Activated CD8-positive, alpha-beta memory T cell treated with anti-CD3 and anti-CD28 coated beads, Interleukin-2, amount 50 U/mL, for 48 hours (primary cell): Measurements from ENCODE around the gene OLFML3.

Experiments
- DNase-seq: peaks from one replicate; pipeline ENCODE4 v3.0.0-alpha.2; 2020

OLFML3 gene

DNA sequence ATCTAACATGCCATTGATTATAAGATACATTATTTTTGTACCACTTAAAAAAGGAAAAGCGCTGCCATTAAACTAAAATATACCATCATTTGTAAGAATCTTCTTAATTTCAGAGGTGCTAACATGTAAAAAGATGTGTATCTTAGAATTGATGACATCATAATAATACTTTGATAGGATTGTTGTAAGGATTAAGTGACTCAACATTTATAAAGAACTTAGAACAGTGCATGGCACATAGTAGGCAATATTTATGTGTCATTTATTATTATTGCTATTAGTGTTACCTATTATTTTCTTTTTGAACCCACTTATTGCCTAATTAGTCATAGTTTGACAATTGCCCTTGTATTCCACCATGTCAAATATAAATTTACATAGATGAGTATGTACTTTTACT, 28.4 kb upstream of the OLFML3 start:
- no peak for DNase-seq

DNA sequence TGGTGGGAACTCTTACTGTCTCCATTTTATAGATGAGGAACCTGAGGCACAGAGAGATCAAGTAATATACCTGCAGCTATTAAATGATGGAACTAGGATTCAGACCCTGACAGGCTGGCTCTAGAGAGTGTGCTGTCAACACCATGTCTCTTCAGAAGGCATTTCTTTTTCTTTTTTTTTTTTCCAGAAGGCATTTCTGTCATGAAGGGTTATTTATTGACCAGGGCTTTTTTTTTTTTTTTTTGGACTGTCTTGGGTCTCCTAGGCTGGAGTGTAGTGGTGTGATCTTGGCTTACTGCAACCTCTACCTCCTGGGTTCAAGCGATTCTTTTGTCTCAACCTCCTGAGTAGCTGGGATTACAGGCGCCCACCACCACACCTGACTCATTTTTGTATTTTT, 27.6 kb upstream of the OLFML3 start:
- no peak for DNase-seq

- no peak for DNase-seq
These were observed 21.3 kb upstream of the OLFML3 start for GRCh38 chr1:113957984-113958383.

DNA sequence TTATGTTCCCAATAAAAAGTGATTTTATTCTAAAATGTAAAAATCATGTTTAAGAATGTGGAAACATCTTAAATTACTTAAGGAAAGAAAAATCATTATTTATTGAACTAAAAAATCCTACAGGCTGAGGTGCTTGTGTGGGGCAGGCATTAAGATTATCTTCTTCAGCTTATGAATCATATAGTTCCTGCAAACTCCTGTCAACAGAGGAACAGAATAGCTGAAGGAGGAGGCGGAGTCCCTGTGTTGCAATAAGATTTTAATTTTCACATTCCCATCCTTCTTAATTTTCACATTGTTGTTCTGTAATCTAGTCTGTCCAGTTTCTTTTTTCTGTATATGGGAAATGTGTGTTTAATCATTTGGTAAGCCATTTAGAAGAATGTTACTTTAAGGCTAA, 20.6 kb upstream of the OLFML3 start:
- no peak for DNase-seq

- no peak for DNase-seq
These were observed 15.9 kb upstream of the OLFML3 start for GRCh38 chr1:113963281-113963906.

- DNase-seq = no peak
These were observed 13.4 kb upstream of the OLFML3 start for GRCh38 chr1:113965703-113966412.

DNA sequence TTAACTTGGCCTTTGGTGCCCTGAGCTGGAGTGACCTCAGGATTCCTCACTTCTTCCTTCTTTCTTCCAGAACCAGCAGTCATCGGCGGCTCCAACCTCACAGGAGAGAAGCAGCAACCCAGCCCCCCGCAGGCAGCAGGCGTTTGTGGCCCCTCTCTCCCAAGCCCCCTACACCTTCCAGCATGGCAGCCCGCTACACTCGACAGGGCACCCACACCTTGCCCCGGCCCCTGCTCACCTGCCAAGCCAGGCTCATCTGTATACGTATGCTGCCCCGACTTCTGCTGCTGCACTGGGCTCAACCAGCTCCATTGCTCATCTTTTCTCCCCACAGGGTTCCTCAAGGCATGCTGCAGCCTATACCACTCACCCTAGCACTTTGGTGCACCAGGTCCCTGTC, 6.3 kb upstream of the OLFML3 start:
- no peak for DNase-seq

DNA sequence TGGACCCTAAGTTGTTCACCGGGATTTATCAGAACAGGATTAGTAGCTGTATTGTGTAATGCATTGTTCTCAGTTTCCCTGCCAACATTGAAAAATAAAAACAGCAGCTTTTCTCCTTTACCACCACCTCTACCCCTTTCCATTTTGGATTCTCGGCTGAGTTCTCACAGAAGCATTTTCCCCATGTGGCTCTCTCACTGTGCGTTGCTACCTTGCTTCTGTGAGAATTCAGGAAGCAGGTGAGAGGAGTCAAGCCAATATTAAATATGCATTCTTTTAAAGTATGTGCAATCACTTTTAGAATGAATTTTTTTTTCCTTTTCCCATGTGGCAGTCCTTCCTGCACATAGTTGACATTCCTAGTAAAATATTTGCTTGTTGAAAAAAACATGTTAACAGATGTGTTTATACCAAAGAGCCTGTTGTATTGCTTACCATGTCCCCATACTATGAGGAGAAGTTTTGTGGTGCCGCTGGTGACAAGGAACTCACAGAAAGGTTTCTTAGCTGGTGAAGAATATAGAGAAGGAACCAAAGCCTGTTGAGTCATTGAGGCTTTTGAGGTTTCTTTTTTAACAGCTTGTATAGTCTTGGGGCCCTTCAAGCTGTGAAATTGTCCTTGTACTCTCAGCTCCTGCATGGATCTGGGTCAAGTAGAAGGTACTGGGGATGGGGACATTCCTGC, 3.9 kb upstream of the OLFML3 start:
- no peak for DNase-seq

GRCh38 chr1:113976609-113977278, 2.5 kb upstream of the OLFML3 start:
- DNase-seq = no peak

- DNase-seq = no peak
These were observed 1.4 kb upstream of the OLFML3 start for GRCh38 chr1:113977906-113978305.

- DNase-seq = no peak
These were observed 836 bp downstream of the OLFML3 start for GRCh38 chr1:113980110-113980509.

GRCh38 chr1:113981962-113982931, 3.0 kb downstream of the OLFML3 start:
- DNase-seq = no peak

- no peak for DNase-seq
These were observed 3.7 kb downstream of the OLFML3 start for GRCh38 chr1:113982949-113983348.

DNA sequence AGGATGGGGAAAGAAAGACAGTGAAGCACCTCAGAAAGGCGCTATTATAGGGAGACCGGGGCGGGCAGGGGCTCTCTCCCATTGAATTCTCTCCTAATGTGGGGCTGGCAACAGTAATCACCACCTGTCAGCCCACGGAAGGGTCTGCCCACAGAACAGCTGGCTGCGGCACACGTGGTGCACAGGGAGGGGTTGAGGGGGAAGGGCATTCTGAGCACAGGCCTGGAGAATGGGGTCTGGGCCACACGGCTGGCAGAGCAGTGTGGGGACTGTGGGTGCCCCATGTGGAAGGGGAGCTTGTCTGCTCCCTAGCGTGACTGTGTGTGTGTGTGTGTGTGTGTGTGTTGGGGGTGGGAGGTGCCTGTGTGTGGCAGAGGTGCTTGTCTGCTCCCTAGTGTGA, 4.1 kb downstream of the OLFML3 start:
- DNase-seq = no peak

DNA sequence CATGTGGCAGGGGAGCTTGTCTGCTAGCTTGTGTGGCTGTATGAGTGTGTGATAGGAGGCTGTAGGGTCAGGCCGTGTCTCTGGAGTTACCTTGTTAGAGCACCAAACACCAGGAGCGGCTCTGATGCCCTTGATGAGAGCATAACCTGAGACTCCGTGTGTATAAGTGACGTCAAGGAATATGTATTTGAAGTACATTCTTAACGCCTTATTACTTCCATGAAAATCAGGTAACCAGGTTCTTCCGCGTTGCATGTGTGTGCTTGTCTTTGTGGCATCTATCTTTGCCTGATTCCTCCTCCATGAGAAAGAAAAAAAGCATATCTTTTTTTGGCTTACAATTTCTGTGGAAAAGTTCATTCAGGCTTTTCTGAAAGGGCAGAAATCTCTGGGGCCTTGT, 4.6 kb downstream of the OLFML3 start:
- no peak for DNase-seq

GRCh38 chr1:113984710-113985109, 5.4 kb downstream of the OLFML3 start:
- DNase-seq = no peak

DNA sequence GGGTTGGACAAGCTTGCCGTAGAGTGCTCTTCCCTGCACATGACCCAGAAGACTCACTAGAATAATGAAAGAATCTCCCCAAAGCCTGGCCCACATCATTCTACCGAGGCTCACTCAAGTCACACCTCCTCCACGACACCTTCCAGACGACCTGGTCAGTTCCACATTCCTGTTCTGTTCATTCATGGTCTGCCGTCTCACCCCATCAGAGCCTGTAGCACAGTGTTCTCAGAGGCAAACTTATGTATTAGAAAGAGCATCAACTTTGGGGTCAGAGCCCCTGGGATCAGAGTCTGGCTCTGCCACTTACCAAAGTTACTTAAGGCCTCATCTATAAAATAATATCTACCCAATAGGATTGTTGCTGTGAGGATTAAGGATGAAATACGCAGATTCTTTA, 7.5 kb downstream of the OLFML3 start:
- no peak for DNase-seq

DNA sequence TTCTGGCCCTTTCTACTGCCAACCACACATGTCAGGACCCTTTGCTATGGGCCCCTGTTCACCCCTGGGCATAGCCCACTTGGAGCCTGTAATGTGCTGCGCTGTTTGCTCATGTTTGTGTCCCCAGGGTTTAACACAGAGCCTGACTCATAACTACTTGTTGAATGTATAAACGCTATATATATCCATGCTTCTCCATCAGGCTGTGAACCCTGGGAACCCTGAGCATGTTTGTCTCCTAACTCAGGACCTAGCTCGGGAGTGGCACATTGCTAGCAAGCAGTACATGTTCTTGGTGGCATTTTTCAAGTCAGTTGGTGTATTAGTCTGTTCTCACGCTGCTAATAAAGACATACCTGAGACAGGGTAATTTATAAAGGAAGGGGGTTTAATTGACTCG, 8.0 kb downstream of the OLFML3 start:
- no peak for DNase-seq

- DNase-seq = no peak
These were observed 11.3 kb downstream of the OLFML3 start for GRCh38 chr1:113990530-113990929.

DNA sequence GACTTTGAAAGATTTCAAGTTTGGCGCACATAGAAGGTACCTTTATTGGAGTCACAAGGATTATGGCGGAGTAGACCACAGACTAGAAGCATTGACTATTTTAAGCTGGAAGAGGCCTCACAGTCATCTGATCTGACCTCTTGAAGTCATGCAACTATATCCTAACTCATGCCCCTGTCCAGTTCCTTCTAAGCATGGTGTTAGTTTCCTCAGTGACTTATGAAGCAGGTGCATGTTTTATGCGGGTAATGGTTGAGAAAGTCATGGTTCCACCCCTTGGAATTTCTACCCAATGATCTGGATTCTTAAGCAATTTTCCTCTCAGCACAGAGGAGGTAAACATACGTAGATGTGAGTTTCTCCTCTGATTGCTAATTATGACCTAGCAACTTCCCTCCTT, 11.7 kb downstream of the OLFML3 start:
- DNase-seq = no peak

- no peak for DNase-seq
These were observed 12.3 kb downstream of the OLFML3 start for GRCh38 chr1:113991467-113991997.

DNA sequence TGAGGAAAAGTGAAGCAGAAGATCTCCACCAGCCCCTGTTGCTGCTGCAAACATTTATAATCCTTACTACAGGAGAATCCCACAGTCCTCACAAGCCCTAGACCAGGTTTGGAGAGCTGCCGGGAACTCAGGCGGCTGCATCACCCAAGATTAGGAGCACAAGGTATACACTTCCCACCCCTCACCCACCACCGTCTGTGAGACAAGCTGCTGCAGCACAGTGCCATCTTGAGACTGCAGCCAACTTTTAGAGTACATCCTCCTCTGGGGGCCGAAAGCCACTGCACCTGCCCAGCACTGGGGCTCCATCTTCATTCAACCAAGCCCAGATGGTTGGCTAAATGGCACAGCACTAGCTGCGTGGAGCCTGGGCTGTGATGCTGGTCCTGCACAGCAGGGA, 13.8 kb downstream of the OLFML3 start:
- DNase-seq = no peak
